HepG2 (cell line): Measurements from ENCODE around the gene ECSIT. TPM values are rescaled to one million over a fixed set of nuclear protein-coding genes. Genes with fewer than 3 reads are reported as not detected.
A peak's percentile ranks its signal among the peaks of the same experiment; 100 is the strongest.

ENCODE experiments used
- ATAC-seq: fragments of 200-7000 bp; cut with Tn5 transposase; 3 replicates; pipeline ENCODE4 v1.9.1; 2020; ENCODE audit warnings: mild to moderate bottlenecking, moderate library complexity
- BruUV-seq: library from RNA; stranded (reverse); fragments of 400-500 nt; replicated peaks from 2 replicates; lab custom pipeline; 2021; lab: Mats Ljungman, UMichigan
- CTCF ChIA-PET: fragments of 300-600 bp; formaldehyde crosslinking; extraction: SDS; loops from one replicate; lab custom pipeline; 2021; ENCODE audit warnings: low total read pairs, inconsistent platforms, low intra/inter-chr PET ratio; lab: Yijun Ruan, JAX
- POLR2A ChIA-PET: fragments of 350-600 bp; sonication (Branson Sonifier 250); formaldehyde crosslinking; loops from one replicate; lab custom pipeline; 2020; ENCODE audit warnings: antibody characterized with exemption, inconsistent platforms; lab: Yijun Ruan, JAX
- DNase-seq: peaks from one replicate; pipeline ENCODE4 v3.0.0-alpha.2; 2015; ENCODE audit warnings: low spot score
- FAIRE-seq: peaks from 3 replicates; lab custom pipeline; 2011; peaks lifted over from hg19 to GRCh38; lab: Jason Lieb, UNC
- H2AFZ ChIP-seq: one replicate; pipeline ENCODE4 v1.6.1; 2011; ENCODE audit warnings: low read length, inconsistent platforms
- H3K27ac ChIP-seq: fragments of 300-600 bp; 3 replicates; pipeline ENCODE4 v1.8.0; 2011; ENCODE audit warnings: mixed run types, mild to moderate bottlenecking, mixed read lengths, low read length, inconsistent platforms; ENCODE audit not compliant: insufficient read depth; ENCODE audit errors: extremely low read length
- H3K27me3 ChIP-seq, 2 experiments: fragments of 200-600 bp in 1 of 2; 2 replicates in 1 of 2; 3 replicates in 1 of 2; pipeline versions ENCODE4 v1.6.0 to v1.8.0; 2011; ENCODE audit warnings: low read length in 2 of 2, mild to moderate bottlenecking in 2 of 2, moderate library complexity in 2 of 2, inconsistent platforms in 1 of 2; ENCODE audit not compliant: insufficient read depth in 2 of 2, control insufficient read depth in 1 of 2
- H3K36me3 ChIP-seq, 2 experiments: fragments of 200-600 bp in 1 of 2; replicated peaks in 1 of 2; 2 replicates in 1 of 2; 3 replicates in 1 of 2; pipeline versions ENCODE4 v1.5.1 to v1.8.0; 2011; ENCODE audit warnings: low read length in 2 of 2, inconsistent platforms in 1 of 2; ENCODE audit not compliant: insufficient read depth in 2 of 2, control insufficient read depth in 1 of 2
- H3K4me1 ChIP-seq: 2 replicates; pipeline ENCODE4 v1.5.1; 2012; ENCODE audit warnings: low read length, inconsistent platforms; ENCODE audit not compliant: insufficient read depth
- H3K4me2 ChIP-seq: 2 replicates; pipeline ENCODE4 v1.6.0; 2011; ENCODE audit warnings: low read depth, low read length, inconsistent platforms
- H3K4me3 ChIP-seq, 3 experiments: fragments of 200-600 bp in 1 of 3; sonication (generic), shearing (Covaris generic) in 1 of 3; replicated peaks in 1 of 3; 2 replicates each; pipeline ENCODE4 v1.5.1; 2011 to 2016; ENCODE audit warnings: low read length in 3 of 3, inconsistent platforms in 2 of 3, low read depth in 2 of 3, mild to moderate bottlenecking in 2 of 3, control low read depth in 1 of 3, mixed read lengths in 1 of 3; ENCODE audit not compliant: insufficient read depth in 1 of 3
- H3K79me2 ChIP-seq: one replicate; pipeline ENCODE4 v1.6.1; 2011; ENCODE audit warnings: low read length, inconsistent platforms; ENCODE audit not compliant: insufficient read depth
- H3K9ac ChIP-seq: 2 replicates; pipeline ENCODE4 v1.6.0; 2011; ENCODE audit warnings: mild to moderate bottlenecking, low read depth, low read length, inconsistent platforms; ENCODE audit not compliant: insufficient read depth
- H3K9me3 ChIP-seq: 2 replicates; pipeline ENCODE4 v1.5.1; 2012; ENCODE audit warnings: mild to moderate bottlenecking, low read length
- H4K20me1 ChIP-seq: 2 replicates; pipeline ENCODE4 v1.6.0; 2011; ENCODE audit warnings: inconsistent platforms, mild to moderate bottlenecking, low read length, moderate library complexity; ENCODE audit not compliant: insufficient read depth
- CREB1 ChIP-seq, 2 experiments: fragments of 450-650 bp in 1 of 2; IDR thresholded peaks; 2 replicates each; pipeline ENCODE4 v1.6.1; 2016 to 2017; ENCODE audit warnings: control low read depth in 1 of 2, mild to moderate bottlenecking in 1 of 2, missing compliant biosample characterization in 1 of 2, missing genetic modification characterization in 1 of 2
- ERF ChIP-seq: IDR thresholded peaks from 2 replicates; pipeline ENCODE4 v1.6.1; 2018; ENCODE audit warnings: missing biosample characterization, missing genetic modification reagents
- FOXA1 ChIP-seq, 2 experiments: fragments of 450-650 bp in 1 of 2; sonication (generic) in 1 of 2; formaldehyde crosslinking in 1 of 2; IDR thresholded peaks; 2 replicates each; pipeline versions ENCODE4 v1.4.0 to v1.6.1; 2016 to 2020; ENCODE audit warnings: missing genetic modification reagents in 1 of 2
- KLF15 ChIP-seq: sonication (generic); formaldehyde crosslinking; IDR thresholded peaks from 2 replicates; pipeline ENCODE4 v1.8.1; 2023; ENCODE audit warnings: borderline replicate concordance, mild to moderate bottlenecking, inconsistent platforms, missing genetic modification reagents, mixed read lengths
- MAFF ChIP-seq: IDR thresholded peaks from 2 replicates; pipeline ENCODE4 v1.6.1; 2011; ENCODE audit warnings: low read depth, low read length, improper control_type of control experiment
- NR3C1 ChIP-seq: sonication (generic); formaldehyde crosslinking; IDR thresholded peaks from 2 replicates; pipeline ENCODE4 v1.4.0; 2020; ENCODE audit warnings: missing genetic modification reagents
- PRPF4 ChIP-seq: fragments of 200-400 bp; formaldehyde crosslinking; IDR thresholded peaks from 2 replicates; pipeline ENCODE4 v1.6.1; 2016; ENCODE audit warnings: low read length, low read depth; ENCODE audit not compliant: poor library complexity, severe bottlenecking
- RFX1 ChIP-seq: fragments of 450-650 bp; IDR thresholded peaks from 2 replicates; pipeline ENCODE4 v1.6.1; 2017
- ZFP82 ChIP-seq: sonication (generic); formaldehyde crosslinking; IDR thresholded peaks from 2 replicates; pipeline ENCODE4 v1.5.1; 2020; ENCODE audit warnings: mild to moderate bottlenecking, missing genetic modification reagents, borderline replicate concordance
- WGBS: methylation state at CpG from one replicate; pipeline ENCODE4 v1.1.6; 2017; ENCODE audit warnings: low lambda C conversion rate; 5-methylcytosine and 5-hydroxymethylcytosine counted together
- in situ Hi-C: cut with HindIII; loops from 2 replicates; pipeline ENCODE4 v1.10.0; 2017; ENCODE audit warnings: low pct_unique_long_range_greater_than_20kb; ENCODE audit not compliant: extremely low pct_ligation_motif_present
- intact Hi-C: fragments of 100-400 bp; cut with micrococcal nuclease; formaldehyde crosslinking; loops from one replicate; pipeline ENCODE4 v1.10.0; 2022; ENCODE audit not compliant: unreplicated experiment
- polyA plus RNA-seq, 8 experiments: library from polyadenylated mRNA; depleted of rRNA in 3 of 8; stranded (reverse) in 7 of 8; unstranded in 1 of 8; fragments of >200 nt; fragmentation: Illumina TruSeq in 4 of 8; extraction: Trizol in 4 of 8; gene quantifications; 2 replicates each; pipeline versions ENCODE4 v1.2.1 to v1.2.3, GENCODE V29; 2011 to 2016; ENCODE audit warnings: low read depth in 4 of 8, missing spikeins in 1 of 8, mixed read lengths in 1 of 8; ENCODE audit not compliant: insufficient read depth in 1 of 8
- total RNA-seq, 5 experiments: library from RNA; depleted of rRNA; stranded (reverse); fragments of >200 nt; fragmentation: Illumina TruSeq; extraction: Trizol; gene quantifications; 2 replicates each; pipeline ENCODE4 v1.2.3, GENCODE V29; 2016; ENCODE audit warnings: low read depth in 1 of 5
- TF ChIP-seq, protein P1 (sequence below): sonication (generic); formaldehyde crosslinking; conservative IDR thresholded peaks from 2 replicates; pipeline ENCODE4 v1.4.0; 2020; ENCODE audit warnings: missing genetic modification reagents
- TF ChIP-seq, protein P2 (sequence below): sonication (generic); formaldehyde crosslinking; conservative IDR thresholded peaks from 2 replicates; pipeline ENCODE4 v1.8.0; 2022; ENCODE audit warnings: low read depth, missing genetic modification reagents
- TF ChIP-seq, protein P3 (sequence below): sonication (generic); formaldehyde crosslinking; IDR thresholded peaks from 2 replicates; pipeline ENCODE4 v1.4.0; 2020; ENCODE audit warnings: mild to moderate bottlenecking, missing genetic modification reagents
- TF ChIP-seq, protein P4 (sequence below): sonication (generic); formaldehyde crosslinking; IDR thresholded peaks from 2 replicates; pipeline ENCODE4 v1.5.0; 2020; ENCODE audit warnings: mild to moderate bottlenecking, missing genetic modification reagents
- TF ChIP-seq, protein P5 (sequence below): sonication (generic); formaldehyde crosslinking; IDR thresholded peaks from 2 replicates; pipeline ENCODE4 v1.5.1; 2020; ENCODE audit warnings: mild to moderate bottlenecking, missing genetic modification reagents, moderate library complexity

ECSIT gene
- total and polyA plus RNA-seq, 2 of the 13 experiments (the other 11 are each of a cell fraction or from before 2014, with no cell fraction given), result 36.4 to 62.3 TPM

DNA sequence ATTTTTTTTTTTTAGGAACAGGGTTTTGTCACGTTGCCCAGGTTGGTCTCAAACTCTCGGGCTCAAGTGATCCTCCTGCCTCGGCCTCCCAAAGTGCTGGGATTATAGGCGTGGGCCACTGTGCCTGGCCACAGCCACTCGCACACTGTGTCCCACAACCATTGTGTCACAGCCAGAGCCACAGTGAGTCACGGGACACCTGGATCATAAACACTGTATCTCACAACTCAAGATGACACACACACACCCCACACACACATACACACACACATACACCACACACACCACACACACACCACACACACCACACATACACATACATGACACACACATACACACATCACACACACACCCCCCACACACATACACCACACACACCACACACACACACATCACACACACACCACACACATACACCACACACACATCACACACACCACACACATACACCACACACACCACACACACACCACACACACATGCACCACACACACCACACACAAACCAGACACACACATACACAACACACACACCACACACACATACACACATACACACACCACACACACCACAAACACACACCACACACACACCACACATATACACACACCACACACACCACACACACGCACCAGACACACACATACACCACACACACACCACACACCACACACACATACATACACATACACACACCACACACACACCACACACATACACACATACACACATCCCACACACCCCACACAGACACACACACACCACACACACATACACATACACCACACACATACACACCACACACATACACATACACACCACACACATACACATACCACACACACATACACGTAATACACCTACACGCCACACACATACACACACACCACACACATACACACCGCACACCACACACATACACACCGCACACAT, 64.3 kb downstream of the ECSIT start (continued):
- TF ChIP-seq ZFP82 (no peak), MAFF (no peak), PRPF4 (no peak), ERF (CRISPR knock-in tag) (no peak), NR3C1 (CRISPR knock-in tag) (no peak), FOXA1 (IDR thresholded peaks at IDR 0.05) (peak; percentile 9; the same call in 1 of the 2 replicates), FOXA1 (CRISPR knock-in tag; IDR thresholded peaks at IDR 0.05) (no peak)

DNA sequence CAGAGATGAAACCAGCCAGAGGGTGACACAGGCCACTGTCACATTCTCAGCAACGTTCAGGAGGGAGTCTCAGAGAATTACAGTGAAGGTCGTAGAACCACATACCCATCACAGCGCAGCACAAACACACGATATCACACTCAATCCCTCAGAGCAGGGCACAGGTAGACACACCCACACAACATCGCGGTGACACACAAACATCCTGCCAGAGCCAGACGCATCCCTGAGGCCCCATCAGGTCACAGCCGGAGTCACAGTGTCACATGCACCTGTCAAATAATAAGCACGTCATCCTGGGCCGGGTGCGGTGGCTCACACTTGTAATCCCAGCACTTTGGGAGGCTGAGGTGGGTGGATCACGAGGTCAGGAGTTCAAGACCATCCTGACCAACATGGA, 65.5 kb downstream of the ECSIT start:
- intact Hi-C loops, result no loop called here
- TF ChIP-seq, protein P1, sequence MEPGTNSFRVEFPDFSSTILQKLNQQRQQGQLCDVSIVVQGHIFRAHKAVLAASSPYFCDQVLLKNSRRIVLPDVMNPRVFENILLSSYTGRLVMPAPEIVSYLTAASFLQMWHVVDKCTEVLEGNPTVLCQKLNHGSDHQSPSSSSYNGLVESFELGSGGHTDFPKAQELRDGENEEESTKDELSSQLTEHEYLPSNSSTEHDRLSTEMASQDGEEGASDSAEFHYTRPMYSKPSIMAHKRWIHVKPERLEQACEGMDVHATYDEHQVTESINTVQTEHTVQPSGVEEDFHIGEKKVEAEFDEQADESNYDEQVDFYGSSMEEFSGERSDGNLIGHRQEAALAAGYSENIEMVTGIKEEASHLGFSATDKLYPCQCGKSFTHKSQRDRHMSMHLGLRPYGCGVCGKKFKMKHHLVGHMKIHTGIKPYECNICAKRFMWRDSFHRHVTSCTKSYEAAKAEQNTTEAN (CRISPR knock-in tag), result no peak
- TF ChIP-seq, protein P2, sequence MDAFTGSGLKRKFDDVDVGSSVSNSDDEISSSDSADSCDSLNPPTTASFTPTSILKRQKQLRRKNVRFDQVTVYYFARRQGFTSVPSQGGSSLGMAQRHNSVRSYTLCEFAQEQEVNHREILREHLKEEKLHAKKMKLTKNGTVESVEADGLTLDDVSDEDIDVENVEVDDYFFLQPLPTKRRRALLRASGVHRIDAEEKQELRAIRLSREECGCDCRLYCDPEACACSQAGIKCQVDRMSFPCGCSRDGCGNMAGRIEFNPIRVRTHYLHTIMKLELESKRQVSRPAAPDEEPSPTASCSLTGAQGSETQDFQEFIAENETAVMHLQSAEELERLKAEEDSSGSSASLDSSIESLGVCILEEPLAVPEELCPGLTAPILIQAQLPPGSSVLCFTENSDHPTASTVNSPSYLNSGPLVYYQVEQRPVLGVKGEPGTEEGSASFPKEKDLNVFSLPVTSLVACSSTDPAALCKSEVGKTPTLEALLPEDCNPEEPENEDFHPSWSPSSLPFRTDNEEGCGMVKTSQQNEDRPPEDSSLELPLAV, result no peak
- TF ChIP-seq RFX1 (no peak), KLF15 (CRISPR knock-in tag) (no peak), CREB1 (IDR thresholded peaks at IDR 0.05) (peak; percentile 59), CREB1 (CRISPR knock-in tag; IDR thresholded peaks at IDR 0.05) (no peak)
- TF ChIP-seq, protein P3, sequence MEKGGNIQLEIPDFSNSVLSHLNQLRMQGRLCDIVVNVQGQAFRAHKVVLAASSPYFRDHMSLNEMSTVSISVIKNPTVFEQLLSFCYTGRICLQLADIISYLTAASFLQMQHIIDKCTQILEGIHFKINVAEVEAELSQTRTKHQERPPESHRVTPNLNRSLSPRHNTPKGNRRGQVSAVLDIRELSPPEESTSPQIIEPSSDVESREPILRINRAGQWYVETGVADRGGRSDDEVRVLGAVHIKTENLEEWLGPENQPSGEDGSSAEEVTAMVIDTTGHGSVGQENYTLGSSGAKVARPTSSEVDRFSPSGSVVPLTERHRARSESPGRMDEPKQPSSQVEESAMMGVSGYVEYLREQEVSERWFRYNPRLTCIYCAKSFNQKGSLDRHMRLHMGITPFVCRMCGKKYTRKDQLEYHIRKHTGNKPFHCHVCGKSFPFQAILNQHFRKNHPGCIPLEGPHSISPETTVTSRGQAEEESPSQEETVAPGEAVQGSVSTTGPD (CRISPR knock-in tag), result no peak
- TF ChIP-seq, protein P4, sequence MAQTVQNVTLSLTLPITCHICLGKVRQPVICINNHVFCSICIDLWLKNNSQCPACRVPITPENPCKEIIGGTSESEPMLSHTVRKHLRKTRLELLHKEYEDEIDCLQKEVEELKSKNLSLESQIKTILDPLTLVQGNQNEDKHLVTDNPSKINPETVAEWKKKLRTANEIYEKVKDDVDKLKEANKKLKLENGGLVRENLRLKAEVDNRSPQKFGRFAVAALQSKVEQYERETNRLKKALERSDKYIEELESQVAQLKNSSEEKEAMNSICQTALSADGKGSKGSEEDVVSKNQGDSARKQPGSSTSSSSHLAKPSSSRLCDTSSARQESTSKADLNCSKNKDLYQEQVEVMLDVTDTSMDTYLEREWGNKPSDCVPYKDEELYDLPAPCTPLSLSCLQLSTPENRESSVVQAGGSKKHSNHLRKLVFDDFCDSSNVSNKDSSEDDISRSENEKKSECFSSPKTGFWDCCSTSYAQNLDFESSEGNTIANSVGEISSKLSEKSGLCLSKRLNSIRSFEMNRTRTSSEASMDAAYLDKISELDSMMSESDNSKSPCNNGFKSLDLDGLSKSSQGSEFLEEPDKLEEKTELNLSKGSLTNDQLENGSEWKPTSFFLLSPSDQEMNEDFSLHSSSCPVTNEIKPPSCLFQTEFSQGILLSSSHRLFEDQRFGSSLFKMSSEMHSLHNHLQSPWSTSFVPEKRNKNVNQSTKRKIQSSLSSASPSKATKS (CRISPR knock-in tag), result no peak
- TF ChIP-seq, protein P5, sequence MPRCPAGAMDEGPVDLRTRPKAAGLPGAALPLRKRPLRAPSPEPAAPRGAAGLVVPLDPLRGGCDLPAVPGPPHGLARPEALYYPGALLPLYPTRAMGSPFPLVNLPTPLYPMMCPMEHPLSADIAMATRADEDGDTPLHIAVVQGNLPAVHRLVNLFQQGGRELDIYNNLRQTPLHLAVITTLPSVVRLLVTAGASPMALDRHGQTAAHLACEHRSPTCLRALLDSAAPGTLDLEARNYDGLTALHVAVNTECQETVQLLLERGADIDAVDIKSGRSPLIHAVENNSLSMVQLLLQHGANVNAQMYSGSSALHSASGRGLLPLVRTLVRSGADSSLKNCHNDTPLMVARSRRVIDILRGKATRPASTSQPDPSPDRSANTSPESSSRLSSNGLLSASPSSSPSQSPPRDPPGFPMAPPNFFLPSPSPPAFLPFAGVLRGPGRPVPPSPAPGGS (CRISPR knock-in tag), result no peak

More for the DNA sequence above, 65.5 kb downstream of the ECSIT start:
- POLR2A ChIA-PET, result no interaction called here
- H3K36me3 ChIP-seq, result no peaks in the 10 kb centered on the region
- H3K9ac ChIP-seq, result no peak overlapping the region
- ATAC-seq (peak; percentile 48), DNase-seq (no peak), FAIRE-seq (no peak)
- H2AFZ ChIP-seq, result no peak overlapping the region
- 4% methylated on average over 8 of the region's 12 CpGs for WGBS
- H3K9me3 ChIP-seq, result no peaks in the 10 kb centered on the region
- no peaks in the 10 kb centered on the region for H3K4me1 ChIP-seq
- no peak overlapping the region for H3K4me2 ChIP-seq
- 0 out of 5 replicates have a peak, but pooled peaks cover 0 to 3% of the 10 kb centered on the region in 2 experiments for H3K27me3 ChIP-seq
- no peak overlapping the region for H3K27ac ChIP-seq
- BruUV-seq, result no TSS peak
- H3K4me3 ChIP-seq, result no peak overlapping the region
- no peaks in the 10 kb centered on the region for H3K79me2 ChIP-seq
- no peaks in the 10 kb centered on the region for H4K20me1 ChIP-seq
- CTCF ChIA-PET, result no interaction called here
- in situ Hi-C loops, result no loop called here
